Pulmonary artery endothelial cell (primary cell): ENCODE data around the gene MAPK11. TPM values are rescaled to one million over a fixed set of nuclear protein-coding genes. Genes with fewer than 3 reads are reported as not detected.

Source experiments
- DNase-seq: peaks from one replicate; pipeline ENCODE4 v3.0.0-alpha.2; 2011; ENCODE audit warnings: low read depth, low spot score
- total RNA-seq: library from RNA; depleted of rRNA; stranded (reverse); fragments of >200 nt; gene quantifications from 2 replicates; pipeline ENCODE4 v1.2.3, GENCODE V29; 2014

Gene MAPK11
- total RNA-seq, 1 donor from 2014 or later = 23.3 TPM

GRCh38 chr22:50307890-50308596, 37.9 kb upstream of the MAPK11 start:
- no peak for DNase-seq

GRCh38 chr22:50306753-50307749, 36.9 kb upstream of the MAPK11 start, which contains the start of gene PLXNB2:
Gene PLXNB2 (minus strand): TSS chr22:50307646. CDS start chr22:50290584, 17,062 bp downstream.
- no peak for DNase-seq

GRCh38 chr22:50305923-50306566, 35.9 kb upstream of the MAPK11 start:
- peak; percentile 79 for DNase-seq

DNA sequence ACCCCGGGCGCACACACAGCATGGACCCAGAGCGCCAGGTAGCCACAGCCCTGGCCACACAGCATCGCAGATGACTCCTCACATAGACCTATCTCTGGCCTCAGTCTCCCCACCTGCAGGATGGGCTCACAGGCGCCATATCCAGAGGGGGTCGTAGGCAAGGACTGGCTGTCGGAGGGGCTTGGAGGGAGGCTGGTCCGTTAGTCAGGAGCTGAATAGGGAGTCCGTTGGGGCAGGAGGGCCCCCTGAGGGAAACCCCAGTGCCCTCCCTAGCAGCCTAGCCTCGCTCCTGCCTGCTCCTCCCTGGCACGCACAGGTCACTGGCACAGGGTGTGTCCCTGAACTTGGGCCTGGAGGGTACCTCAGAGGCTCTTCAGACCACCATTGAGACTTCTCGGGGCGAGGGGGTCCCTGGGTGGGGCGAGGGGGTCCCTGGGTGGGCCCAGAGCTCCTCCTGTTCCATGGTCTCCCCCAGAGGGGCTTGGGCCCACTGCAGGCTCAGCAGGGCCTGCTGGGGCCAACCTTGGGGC, 35.3 kb upstream of the MAPK11 start:
- DNase-seq = no peak

DNA sequence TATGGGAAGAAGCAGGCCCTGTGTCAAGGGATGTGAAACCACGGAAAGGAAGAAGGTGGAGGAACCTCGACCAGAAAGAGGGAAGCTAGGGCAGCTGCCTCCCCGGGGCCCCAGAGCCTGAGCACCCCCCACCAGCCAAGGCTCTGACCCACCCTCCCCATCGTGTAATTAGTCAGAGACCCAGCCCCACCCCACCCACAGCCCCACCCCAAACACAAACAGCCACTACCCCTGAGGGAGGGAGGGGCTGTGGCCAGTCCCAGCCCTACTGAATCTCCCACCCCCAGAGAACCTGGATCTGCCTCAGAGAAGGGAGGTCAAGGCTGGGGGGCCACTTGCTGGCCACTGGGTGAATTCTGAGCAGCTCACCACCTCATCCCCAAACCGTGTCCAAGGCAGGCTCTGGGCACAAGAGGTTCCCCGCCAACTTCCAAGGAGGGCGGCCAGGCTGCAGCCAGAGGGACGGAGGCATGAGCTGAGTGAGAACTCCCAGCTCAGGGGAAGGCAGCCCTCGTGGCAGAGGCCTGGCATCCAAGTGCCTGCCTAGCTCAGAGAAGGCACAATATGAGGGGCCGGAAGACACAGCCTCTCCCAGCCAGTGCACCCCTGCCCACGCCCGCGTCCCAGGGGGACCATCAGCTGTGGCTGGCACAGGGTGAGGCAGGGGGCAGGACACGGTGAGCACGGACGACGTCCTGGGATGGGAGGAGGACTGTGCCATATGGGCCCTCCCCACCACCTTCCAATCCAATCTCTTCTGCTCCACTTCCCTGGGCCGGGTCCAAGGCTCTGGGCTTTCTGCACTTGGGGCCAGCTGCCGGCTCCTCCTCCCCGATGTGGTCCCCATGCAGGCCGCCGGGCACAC, 34.6 kb upstream of the MAPK11 start:
- DNase-seq = no peak

GRCh38 chr22:50303848-50304527, 33.8 kb upstream of the MAPK11 start:
- DNase-seq = no peak

GRCh38 chr22:50303515-50303847, 33.3 kb upstream of the MAPK11 start:
- DNase-seq = no peak

GRCh38 chr22:50302564-50302963, 32.4 kb upstream of the MAPK11 start:
- DNase-seq = no peak

GRCh38 chr22:50302041-50302541, 31.9 kb upstream of the MAPK11 start:
- DNase-seq = no peak

DNA sequence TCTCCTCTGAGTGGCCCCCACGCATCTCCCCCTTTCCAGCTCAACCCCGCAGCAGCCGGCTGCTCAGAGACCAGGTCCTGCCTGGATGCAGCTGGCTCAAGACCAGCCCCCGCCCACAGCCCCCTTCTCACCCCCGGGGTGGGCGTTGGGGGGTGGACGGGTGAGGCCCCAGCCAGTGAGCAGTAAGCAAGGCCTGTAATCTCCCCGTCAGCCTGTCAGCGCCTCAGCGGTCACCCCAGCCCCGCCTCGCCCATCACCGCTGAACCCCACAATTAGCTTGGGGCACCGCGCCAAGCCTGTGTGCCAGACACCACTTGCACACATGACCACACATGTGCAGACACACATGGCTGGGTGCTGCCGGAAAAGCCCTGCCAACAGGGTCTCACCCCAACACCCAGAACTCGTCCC, 31.4 kb upstream of the MAPK11 start:
- no peak for DNase-seq

- DNase-seq = no peak
Measured at GRCh38 chr22:50300620-50301257, 30.6 kb upstream of the MAPK11 start.

DNA sequence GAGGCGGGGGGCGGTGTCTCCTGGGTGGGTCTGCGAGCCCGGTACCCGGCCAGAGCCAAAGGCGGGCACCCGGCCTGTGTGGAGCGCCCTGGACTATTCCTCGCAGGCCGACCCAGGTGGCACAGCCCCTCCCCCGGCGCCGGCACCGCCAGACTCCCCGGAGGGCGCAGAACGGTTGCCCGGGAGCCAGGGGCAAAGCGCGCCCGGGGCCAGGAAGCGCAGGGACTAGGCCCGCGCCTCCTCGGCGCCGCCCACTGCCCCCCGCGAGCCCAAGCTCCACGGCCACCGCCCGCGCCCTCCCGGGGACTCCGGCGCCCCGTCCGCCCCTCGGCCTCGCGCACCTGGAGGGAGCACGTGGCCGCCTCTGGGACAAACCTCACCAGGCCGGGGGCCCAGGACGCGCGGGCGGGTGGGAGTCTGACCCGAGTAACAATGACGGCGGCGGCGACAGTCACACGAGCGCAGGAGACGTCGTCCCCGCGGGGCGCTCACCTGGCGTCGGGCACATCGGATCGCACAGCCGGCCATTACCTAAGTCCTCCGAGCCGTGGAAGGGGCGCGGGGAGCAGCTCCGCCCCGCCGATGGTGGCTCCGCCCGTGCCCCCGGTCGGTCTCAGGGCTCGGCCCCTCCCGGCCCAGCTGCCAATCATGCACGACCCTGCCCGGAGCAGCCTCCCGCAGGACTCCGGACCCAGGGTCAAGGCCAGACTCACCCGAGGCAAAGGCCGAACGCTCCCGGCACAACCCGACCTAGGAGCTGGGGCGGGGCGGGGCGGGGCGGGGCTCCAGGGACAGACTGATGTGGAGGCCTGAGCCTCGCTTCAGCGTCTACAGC, 29.8 kb upstream of the MAPK11 start:
- DNase-seq = no peak

DNA sequence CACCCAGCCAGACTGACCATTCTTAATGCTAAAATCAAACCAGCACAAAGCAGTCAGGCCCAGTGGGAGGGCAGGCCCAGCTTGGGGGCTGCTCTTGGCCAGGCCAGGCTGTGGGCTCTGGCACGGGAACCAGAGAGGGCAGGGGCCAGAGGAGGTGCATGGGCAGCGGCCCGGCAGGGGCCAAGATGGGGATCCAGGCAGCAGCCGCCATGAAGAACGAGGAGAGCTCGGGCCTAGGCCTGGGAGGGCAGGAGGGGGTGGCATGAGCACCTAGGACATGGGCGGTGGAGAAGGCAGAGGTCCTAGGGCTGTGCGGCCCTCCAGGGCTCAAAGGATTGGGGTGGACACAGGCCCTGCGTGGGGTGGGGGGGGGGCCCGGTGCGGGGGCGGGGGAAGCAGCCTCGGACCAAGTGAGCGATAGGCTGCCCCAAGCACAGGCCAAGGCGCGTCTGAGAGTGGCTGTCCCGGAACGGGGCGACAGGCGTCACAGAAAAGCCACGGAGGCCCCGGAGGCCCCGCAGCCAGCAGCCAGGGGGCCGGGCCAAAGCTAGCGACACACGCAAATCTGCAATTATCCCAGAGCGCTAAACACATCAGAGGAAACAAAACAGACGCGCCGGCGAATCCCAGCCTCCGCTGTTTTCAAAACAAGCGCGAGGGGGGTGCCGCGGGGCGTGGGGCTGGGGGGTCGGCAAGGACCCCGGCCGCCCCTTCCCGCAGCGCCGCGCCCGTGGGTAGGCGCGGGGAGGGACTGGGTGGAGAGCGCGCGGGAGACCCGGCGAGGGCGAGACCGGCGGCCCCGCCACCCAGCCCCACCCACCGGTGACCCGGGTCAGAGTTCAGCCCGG, 29.0 kb upstream of the MAPK11 start:
- DNase-seq = no peak

DNA sequence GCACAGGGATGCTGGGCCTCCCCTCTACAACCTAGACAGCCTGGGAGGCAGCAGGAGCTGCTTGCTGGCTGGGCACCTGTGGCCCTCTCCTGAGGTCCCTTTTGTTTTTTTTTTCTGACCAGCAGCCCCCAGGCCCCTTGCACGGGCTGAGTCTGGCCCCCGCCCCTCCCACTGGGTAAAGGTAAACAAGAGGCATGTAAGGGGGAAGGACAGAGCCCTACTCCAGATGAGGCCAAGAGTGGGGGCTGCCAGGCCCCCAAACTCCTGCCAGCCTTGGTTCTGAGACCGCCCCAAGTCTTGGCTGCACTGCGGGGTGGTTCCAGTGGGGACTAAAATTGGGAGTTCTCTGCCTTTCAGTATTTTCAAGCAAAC, 28.1 kb upstream of the MAPK11 start:
- no peak for DNase-seq

DNA sequence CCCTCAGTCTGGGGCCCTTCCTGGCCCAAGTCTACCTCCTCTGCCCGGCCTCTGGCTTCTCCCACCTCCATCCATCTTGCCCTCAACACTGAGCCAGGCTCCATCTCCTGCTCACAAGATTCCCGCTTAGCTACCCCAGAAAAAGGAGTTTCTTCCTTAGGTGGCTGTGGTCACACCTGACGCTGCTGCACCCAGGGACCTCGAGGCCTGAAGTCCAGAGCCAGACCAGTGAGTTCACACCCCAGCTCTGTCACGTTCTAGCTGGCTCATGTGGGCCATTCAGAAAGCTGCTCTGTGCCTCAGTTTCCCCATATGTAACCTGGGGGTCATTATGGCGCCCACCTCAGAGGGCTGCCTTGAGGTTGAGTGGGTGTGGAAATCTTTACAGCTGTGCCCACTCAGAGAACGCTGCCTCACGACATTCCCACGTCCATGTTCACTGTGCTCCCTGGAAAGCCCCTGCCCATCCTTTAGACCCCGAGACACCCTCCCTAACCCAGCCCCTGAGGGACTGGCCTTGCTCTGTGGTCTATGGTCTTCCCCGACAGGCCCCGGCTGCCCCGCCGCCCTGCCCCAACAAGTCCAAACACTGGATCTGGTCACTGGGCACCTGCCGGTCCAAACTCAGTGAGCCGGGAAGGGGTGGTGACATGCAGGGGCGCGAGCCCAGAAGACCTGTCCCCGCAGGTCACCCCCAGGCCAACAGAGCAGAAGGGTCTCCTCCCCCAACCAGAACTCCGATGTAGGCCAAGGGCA, 27.5 kb upstream of the MAPK11 start:
- no peak for DNase-seq

GRCh38 chr22:50296658-50297490, 26.7 kb upstream of the MAPK11 start:
- no peak for DNase-seq
